ENCODE data around the gene PARP2.

PARP2 gene

DNA sequence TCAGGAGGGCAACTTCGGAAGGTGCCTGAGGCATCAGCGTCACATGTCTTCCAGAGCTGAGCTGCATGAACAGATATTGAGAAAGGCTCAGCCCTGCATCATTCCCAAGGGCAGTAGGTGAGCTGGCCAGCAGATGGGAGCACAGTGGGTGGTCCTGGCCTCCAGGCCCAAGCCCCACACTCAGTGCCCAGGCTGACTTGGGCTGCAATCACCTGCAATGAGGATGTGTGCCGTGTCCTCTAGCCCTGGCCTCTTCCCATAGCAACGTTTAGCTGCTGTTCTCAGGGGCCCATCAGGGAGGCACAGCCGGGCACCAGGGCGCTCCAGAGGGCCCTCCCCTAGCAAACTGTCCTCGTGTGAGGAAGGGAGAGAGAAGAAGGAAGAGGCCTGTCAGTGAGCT, 37.9 kb downstream of the PARP2 start:
- TF ChIP-seq, protein P1, sequence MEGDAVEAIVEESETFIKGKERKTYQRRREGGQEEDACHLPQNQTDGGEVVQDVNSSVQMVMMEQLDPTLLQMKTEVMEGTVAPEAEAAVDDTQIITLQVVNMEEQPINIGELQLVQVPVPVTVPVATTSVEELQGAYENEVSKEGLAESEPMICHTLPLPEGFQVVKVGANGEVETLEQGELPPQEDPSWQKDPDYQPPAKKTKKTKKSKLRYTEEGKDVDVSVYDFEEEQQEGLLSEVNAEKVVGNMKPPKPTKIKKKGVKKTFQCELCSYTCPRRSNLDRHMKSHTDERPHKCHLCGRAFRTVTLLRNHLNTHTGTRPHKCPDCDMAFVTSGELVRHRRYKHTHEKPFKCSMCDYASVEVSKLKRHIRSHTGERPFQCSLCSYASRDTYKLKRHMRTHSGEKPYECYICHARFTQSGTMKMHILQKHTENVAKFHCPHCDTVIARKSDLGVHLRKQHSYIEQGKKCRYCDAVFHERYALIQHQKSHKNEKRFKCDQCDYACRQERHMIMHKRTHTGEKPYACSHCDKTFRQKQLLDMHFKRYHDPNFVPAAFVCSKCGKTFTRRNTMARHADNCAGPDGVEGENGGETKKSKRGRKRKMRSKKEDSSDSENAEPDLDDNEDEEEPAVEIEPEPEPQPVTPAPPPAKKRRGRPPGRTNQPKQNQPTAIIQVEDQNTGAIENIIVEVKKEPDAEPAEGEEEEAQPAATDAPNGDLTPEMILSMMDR (IDR thresholded peaks at IDR 0.05; ENCODE audit: low read depth, low read length, missing control alignments): no peak
- H3K4me3 ChIP-seq (replicated peaks; ENCODE audit: low read depth, low read length): no peak overlapping the region
- DNase-seq (ENCODE audit: extremely low read depth, low read depth): no peak

DNA sequence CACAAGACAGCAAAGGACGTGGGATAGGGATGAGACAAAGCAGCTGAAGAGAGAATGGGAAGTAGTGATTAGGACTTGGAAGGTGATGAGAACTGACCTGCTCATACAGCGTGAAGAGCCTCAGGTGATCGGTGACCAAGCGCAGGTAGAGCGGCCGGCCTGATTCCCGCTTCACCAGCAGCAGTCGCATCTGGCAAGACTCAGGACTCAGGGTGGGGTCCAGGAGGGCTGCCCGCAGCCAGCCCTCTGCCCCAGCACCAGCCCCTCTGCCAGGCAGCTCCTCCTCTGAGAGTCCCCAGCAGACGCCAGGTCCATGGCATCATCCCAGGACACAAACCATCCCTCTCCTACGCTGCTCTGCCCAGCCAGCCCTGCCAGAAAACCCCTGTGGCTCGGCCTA, 39.1 kb downstream of the PARP2 start:
- TF ChIP-seq, protein P1 (IDR thresholded peaks at IDR 0.05; ENCODE audit: low read depth, low read length, missing control alignments): no peak
- DNase-seq (ENCODE audit: extremely low read depth, low read depth): no peak
- H3K4me3 ChIP-seq (replicated peaks; ENCODE audit: low read depth, low read length): no peak overlapping the region

DNA sequence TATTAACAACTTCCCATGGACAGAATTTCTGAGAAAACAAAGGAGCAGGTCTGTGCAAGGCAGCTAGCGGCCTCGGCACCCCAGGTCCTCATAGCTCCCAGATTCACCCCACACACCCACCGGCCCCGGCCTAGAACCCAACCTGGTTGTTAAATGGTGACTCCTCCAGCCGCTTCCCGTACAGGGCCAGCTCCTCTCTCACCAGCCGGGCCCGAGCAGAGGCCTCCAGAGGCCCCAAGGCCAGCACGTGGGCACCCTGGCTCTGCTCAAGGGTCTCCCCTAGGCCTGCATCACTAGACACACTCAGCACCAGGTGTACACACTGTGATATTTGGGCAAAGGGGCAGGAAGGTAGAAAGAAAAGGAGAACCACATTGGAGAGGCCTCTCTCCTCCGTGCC, 39.6 kb downstream of the PARP2 start:
- TF ChIP-seq, protein P1 (IDR thresholded peaks at IDR 0.05; ENCODE audit: low read depth, low read length, missing control alignments): no peak
- DNase-seq (ENCODE audit: extremely low read depth, low read depth): no peak
- H3K4me3 ChIP-seq (replicated peaks; ENCODE audit: low read depth, low read length): no peak overlapping the region

DNA sequence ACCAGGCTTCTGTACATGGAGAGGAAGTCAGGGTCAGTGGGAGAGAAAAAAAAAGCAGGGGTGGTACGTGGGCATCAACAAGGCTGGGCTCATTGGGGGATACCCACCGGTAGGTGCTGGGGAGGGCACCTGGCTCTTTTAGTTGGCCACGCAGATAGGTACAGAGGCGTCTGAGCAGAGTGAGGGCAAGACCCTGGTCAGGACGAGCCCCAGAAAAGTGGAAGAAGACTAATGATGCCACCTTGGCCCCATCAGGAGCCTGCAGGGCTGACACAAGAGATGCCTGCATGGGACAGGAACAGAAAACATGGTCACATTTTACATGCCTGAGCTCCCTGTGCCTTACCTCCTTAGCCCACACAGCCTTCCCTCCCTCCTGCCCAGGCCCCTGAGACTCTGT, 40.2 kb downstream of the PARP2 start:
- no peak overlapping the region for H3K4me3 ChIP-seq (replicated peaks; ENCODE audit: low read depth, low read length)
- TF ChIP-seq, protein P1 (IDR thresholded peaks at IDR 0.05; ENCODE audit: low read depth, low read length, missing control alignments): no peak
- no peak for DNase-seq (ENCODE audit: extremely low read depth, low read depth)

DNA sequence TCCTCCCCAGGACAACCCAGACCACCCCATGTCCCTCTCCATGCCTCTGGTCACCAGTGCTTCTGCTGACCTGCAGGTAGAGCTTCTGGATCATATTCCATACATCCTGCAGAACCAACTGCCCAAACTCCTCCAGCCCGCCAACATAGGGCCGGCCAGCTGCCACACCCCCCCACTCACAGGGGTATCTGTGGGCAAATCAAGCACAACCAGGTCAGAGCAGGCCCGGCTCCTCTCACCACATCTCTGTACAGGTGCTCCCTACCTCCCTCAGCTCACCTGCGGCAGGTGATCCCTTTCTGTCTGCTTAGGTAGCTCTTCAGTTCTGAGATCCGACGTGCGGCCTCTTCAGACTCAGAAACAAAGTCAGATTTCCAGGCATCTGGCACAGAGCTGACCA, 40.9 kb downstream of the PARP2 start:
- no peak for DNase-seq (ENCODE audit: extremely low read depth, low read depth)
- TF ChIP-seq, protein P1 (IDR thresholded peaks at IDR 0.05; ENCODE audit: low read depth, low read length, missing control alignments): no peak
- H3K4me3 ChIP-seq (replicated peaks; ENCODE audit: low read depth, low read length): no peak overlapping the region

DNA sequence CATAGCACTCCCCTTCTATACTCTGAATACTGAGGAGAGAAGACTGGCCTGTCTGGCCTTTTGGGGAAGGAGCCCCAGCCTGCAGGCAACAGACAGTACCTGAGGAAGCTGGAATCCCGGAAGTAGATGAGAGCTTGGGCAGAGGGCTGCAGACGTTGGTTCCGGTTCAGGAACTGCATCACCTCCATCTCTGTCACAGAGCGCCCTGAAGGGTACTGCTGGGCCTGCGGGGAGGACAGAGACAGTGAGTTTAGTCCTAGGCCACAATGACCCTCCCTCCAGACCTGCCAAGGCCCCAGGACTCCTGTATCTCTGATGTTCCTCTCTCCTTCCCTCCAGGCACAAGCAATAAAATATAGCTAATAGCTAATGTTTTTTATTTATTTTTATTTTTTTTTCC, 41.5 kb downstream of the PARP2 start:
- no peak for DNase-seq (ENCODE audit: extremely low read depth, low read depth)
- no peak overlapping the region for H3K4me3 ChIP-seq (replicated peaks; ENCODE audit: low read depth, low read length)
- TF ChIP-seq, protein P1 (IDR thresholded peaks at IDR 0.05; ENCODE audit: low read depth, low read length, missing control alignments): no peak

DNA sequence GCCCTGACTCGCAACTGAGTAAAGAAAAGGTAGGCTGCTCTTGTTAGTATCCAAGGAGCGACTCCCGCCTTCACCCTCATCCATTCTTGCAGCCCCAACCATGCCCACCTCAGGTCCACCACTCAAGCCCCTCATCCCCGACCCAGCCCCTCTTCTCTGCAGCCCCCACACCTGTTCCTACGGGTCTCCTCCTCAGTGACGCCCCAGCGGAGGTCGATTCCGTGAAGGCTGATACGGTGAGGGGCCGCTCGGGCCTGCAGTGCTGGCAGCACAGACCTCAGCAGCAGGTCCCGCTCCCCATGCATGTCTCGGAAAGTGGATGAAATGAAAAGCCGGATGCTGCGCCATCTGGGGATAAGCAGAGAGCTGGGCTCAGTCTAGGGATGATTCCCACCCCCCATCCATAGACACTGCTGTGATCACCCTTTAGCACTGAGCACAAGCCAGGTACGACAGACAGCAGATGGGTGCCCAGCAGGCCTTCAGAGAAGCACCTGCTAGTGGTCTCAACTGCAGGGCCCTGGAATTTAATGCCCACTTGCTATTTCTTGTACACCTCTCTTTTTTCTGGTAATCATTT, 42.9 kb downstream of the PARP2 start:
- TF ChIP-seq, protein P1 (IDR thresholded peaks at IDR 0.05; ENCODE audit: low read depth, low read length, missing control alignments): no peak
- no peak for DNase-seq (ENCODE audit: extremely low read depth, low read depth)
- no peak overlapping the region for H3K4me3 ChIP-seq (replicated peaks; ENCODE audit: low read depth, low read length)

Measured in HFF-Myc (cell line).